ENCODE measurements around the gene ANTXRL. TPM values are rescaled to one million over a fixed set of nuclear protein-coding genes. Genes with fewer than 3 reads are reported as not detected.
"Not testable (repeated sequence)": the region's sequence is repeated elsewhere in the genome, so short reads cannot be mapped to it uniquely, and the experiment has no call there.

The ANTXRL gene
- total RNA-seq, 1 experiment from 2014 or later = not detected

DNA sequence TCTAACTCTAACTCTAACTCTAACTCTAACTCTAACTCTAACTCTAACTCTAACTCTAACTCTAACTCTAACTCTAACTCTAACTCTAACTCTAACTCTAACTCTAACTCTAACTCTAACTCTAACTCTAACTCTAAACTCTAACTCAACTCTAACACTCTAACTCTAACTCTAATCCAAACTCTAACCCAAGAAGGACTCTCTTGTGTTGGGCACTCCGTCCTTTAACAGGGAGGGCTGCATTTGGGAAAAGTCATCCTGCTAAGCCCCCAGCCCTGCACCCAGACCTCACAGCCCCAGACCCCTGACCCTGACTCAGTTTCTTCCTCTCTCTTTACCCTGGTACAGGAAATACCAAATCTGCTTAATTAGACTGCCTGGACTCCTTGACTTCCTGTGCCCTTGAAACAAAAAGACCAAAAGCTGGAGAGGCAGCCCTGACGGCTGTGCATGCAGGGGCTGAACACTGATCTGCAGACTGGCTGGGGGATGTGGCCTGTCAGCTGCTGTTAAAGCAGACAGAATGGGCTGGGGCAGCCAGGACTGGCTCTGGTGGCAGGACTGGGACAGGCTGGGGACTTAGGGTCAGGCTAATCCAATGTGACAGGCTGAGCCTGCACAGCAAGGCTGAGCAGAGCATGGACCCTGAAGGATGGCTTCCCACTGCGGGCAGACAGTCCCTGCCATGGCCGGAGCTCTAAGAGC is 14.8 kb upstream of the ANTXRL start:
- H3K36me3 ChIP-seq (ENCODE audit: low read depth, low read length); intact Hi-C loops (cut with micrococcal nuclease); H3K4me3 ChIP-seq (ENCODE audit: low read length); H3K4me1 ChIP-seq (ENCODE audit: insufficient read depth, low read length); H4K20me1 ChIP-seq (ENCODE audit: low read length); H3K9me3 ChIP-seq (ENCODE audit: low read length); H3K9ac ChIP-seq (ENCODE audit: low read length); POLR2A ChIA-PET (ENCODE audit: unreplicated experiment); H3K9me2 ChIP-seq (replicated peaks; ENCODE audit: low read length); H3F3A ChIP-seq (ENCODE audit: low read length, unreplicated experiment); H3K27ac ChIP-seq (ENCODE audit: low read length); BruUV-seq (replicated peaks); H2AFZ ChIP-seq (ENCODE audit: low read length); CTCF ChIA-PET; DNase-seq; ATAC-seq; H3K4me2 ChIP-seq (ENCODE audit: low read length); H3K27me3 ChIP-seq (ENCODE audit: low read length); H3K79me2 ChIP-seq (ENCODE audit: low read length): not testable (repeated sequence)

DNA sequence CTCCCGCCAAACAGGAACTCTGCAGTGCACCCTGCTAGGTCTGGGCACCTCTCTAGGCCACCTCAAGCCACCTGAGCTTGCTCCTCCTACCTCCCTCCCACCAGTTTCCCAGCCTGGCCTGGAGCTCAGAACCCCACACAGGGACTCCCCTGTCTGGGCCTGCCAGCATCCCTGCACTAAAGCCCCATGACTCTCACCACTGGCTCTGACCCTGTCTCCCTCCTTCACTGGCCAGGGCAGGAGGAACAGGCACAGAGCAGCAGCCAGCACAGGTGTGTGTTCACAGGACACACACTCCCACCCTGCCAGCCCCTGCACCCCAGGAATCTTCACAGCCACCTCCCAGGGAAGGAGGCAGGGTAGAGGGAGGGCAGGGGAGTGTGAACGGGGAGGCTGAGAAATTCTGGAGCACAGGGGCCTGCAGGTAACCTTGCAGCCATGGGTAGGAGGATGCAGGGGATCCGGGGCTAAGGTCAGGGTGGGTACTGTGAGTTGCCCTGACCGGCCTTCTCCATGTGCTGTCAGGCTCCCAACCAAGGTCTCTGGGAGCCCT is 13.9 kb upstream of the ANTXRL start:
- no peaks in the 10 kb centered on the region for H3K9me2 ChIP-seq (replicated peaks; ENCODE audit: low read length)
- no peaks in the 10 kb centered on the region for H3K4me1 ChIP-seq (ENCODE audit: insufficient read depth, low read length)
- ChIA-PET POLR2A (ENCODE audit: unreplicated experiment) (no interaction called here), CTCF (no interaction called here)
- H3K79me2 ChIP-seq (ENCODE audit: low read length) = no peaks in the 10 kb centered on the region
- TF ChIP-seq, protein P1, sequence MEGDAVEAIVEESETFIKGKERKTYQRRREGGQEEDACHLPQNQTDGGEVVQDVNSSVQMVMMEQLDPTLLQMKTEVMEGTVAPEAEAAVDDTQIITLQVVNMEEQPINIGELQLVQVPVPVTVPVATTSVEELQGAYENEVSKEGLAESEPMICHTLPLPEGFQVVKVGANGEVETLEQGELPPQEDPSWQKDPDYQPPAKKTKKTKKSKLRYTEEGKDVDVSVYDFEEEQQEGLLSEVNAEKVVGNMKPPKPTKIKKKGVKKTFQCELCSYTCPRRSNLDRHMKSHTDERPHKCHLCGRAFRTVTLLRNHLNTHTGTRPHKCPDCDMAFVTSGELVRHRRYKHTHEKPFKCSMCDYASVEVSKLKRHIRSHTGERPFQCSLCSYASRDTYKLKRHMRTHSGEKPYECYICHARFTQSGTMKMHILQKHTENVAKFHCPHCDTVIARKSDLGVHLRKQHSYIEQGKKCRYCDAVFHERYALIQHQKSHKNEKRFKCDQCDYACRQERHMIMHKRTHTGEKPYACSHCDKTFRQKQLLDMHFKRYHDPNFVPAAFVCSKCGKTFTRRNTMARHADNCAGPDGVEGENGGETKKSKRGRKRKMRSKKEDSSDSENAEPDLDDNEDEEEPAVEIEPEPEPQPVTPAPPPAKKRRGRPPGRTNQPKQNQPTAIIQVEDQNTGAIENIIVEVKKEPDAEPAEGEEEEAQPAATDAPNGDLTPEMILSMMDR (conservative IDR thresholded peaks at IDR 0.05; ENCODE audit: low read depth, low read length) = no peak
- TF ChIP-seq EZH2 (IDR thresholded peaks at IDR 0.05; ENCODE audit: low read length, unreplicated experiment) (no peak), EZH2phosphoT487 (IDR thresholded peaks at IDR 0.05; ENCODE audit: borderline replicate concordance, low read length) (no peak)
- no peaks in the 10 kb centered on the region for H3K36me3 ChIP-seq (ENCODE audit: low read depth, low read length)
- no peaks in the 10 kb centered on the region for H3F3A ChIP-seq (ENCODE audit: low read length, unreplicated experiment)
- H3K9me3 ChIP-seq (ENCODE audit: low read length) = no peaks in the 10 kb centered on the region
- no peak overlapping the region for H3K4me3 ChIP-seq (ENCODE audit: low read length)
- no peak for ATAC-seq
- no peaks in the 10 kb centered on the region for H4K20me1 ChIP-seq (ENCODE audit: low read length)
- no TSS peak for BruUV-seq (replicated peaks)
- no peak overlapping the region for H3K9ac ChIP-seq (ENCODE audit: low read length)
- H3K27me3 ChIP-seq (ENCODE audit: low read length) = no peaks in the 10 kb centered on the region
- H2AFZ ChIP-seq (ENCODE audit: low read length) = no peak overlapping the region
- intact Hi-C loops (cut with micrococcal nuclease) = no loop called here
- no peak for DNase-seq
- H3K27ac ChIP-seq (ENCODE audit: low read length) = no peak overlapping the region
- no peak overlapping the region for H3K4me2 ChIP-seq (ENCODE audit: low read length)

DNA sequence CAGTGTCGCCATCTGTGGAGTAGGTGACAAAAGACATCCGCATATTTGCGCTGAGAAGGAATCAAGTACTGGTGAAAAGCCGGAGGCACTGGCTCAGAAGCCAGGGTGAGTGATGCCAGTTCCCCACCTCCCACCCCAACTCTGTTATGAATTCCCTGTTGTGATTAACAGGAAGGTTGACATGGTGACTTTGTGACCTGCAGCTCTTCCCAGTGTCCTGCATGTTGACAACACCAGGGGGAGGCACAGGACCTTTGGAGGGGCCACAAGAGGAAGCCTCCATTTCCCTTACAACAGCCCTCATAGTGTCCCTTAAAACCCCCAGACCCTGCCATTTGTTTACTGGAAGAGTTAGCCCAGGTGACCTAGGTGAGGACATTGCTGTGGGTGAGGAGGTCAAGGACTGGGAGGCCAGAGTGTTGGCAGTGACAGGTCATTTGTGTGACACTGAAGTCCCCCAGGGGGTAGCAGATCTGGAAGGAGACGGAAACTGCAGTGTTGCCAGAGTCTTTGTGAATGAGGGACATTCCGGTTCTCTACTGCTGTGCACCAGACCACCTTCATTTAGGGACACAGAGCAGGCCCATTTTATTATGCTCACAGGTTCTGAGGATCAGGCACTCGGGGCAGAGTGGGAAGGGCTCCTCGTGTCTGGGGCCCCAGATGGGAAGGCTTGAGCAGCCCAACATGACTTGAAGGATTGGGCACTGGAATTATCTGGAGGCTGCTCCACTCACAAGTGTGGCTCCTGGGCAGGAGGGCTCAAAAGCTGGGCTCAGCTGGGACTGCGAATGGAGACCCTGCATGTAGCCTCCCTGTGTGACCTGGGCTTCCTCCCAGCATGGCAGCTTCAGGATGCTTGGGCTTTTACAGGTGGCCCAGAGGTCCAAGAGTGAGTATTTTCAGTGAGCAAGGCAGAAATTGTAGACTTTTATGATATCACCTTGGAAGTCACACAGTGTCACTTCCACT is 13.0 kb upstream of the ANTXRL start:
- DNase-seq (no peak), ATAC-seq (no peak)
- ChIA-PET CTCF (no interaction called here), POLR2A (ENCODE audit: unreplicated experiment) (no interaction called here)
- TF ChIP-seq, protein P1 (conservative IDR thresholded peaks at IDR 0.05; ENCODE audit: low read depth, low read length) = no peak
- TF ChIP-seq EZH2 (IDR thresholded peaks at IDR 0.05; ENCODE audit: low read length, unreplicated experiment) = no peak
- no peak for TF ChIP-seq EZH2phosphoT487 (IDR thresholded peaks at IDR 0.05; ENCODE audit: borderline replicate concordance, low read length)
- Histone ChIP-seq H3F3A (ENCODE audit: low read length, unreplicated experiment) (no peaks in the 10 kb centered on the region), H4K20me1 (ENCODE audit: low read length) (no peaks in the 10 kb centered on the region), H3K9ac (ENCODE audit: low read length) (no peak overlapping the region), H3K4me2 (ENCODE audit: low read length) (no peak overlapping the region), H3K4me3 (ENCODE audit: low read length) (no peak overlapping the region), H3K4me1 (ENCODE audit: insufficient read depth, low read length) (no peaks in the 10 kb centered on the region), H3K36me3 (ENCODE audit: low read depth, low read length) (no peaks in the 10 kb centered on the region), H3K9me3 (ENCODE audit: low read length) (no peaks in the 10 kb centered on the region), H3K79me2 (ENCODE audit: low read length) (no peaks in the 10 kb centered on the region), H3K9me2 (replicated peaks; ENCODE audit: low read length) (no peaks in the 10 kb centered on the region), H3K27me3 (ENCODE audit: low read length) (no peaks in the 10 kb centered on the region), H2AFZ (ENCODE audit: low read length) (no peak overlapping the region), H3K27ac (ENCODE audit: low read length) (no peak overlapping the region)
- BruUV-seq (replicated peaks) = no TSS peak
- intact Hi-C loops (cut with micrococcal nuclease) = no loop called here

All from PC-3 (cell line).